ENCODE data around the gene ABCC3.

DNA sequence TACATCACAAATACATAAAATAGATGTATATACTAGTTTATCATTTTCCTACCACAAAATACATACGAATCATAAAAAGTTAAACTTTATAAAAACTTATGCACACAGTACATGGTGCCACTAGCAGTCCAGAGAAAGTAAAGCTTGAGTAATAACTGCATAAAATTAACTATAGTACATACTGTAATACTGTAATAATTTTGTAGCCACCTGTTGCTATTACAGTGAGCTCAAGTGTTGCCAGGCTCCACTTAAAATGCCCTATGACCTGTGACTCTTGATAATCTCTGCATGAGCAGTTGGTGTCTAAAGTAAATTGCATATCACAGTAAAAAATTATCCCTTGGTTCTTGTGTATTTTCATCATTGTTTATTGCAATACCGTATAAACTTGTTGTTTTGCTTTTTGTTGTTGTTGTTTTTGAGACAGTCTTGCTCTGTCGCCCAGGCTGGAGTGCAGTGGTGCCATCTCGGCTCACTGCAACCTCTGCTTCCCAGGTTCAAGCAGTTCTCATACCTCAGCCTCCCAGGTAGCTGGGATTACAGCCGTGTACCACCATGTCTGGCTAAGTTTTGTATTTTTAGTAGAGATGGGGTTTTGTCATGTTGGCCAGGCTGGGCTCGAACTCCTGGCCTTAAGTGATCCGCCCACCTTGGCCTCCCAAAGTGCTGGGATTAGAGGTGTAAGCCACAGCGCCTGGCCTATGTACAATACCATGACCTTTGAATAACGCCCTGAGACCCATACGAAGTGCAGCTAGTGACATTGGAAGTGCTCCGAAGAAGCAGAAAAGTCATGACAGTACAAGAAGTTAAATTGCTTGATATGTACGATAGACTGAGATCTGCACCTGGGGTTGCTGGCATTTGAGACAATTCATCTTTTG, 91.3 kb downstream of the ABCC3 start:
- TF ChIP-seq, protein P1, sequence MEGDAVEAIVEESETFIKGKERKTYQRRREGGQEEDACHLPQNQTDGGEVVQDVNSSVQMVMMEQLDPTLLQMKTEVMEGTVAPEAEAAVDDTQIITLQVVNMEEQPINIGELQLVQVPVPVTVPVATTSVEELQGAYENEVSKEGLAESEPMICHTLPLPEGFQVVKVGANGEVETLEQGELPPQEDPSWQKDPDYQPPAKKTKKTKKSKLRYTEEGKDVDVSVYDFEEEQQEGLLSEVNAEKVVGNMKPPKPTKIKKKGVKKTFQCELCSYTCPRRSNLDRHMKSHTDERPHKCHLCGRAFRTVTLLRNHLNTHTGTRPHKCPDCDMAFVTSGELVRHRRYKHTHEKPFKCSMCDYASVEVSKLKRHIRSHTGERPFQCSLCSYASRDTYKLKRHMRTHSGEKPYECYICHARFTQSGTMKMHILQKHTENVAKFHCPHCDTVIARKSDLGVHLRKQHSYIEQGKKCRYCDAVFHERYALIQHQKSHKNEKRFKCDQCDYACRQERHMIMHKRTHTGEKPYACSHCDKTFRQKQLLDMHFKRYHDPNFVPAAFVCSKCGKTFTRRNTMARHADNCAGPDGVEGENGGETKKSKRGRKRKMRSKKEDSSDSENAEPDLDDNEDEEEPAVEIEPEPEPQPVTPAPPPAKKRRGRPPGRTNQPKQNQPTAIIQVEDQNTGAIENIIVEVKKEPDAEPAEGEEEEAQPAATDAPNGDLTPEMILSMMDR (IDR thresholded peaks at IDR 0.05), result no peak
- no peak for TF ChIP-seq POLR2A (IDR thresholded peaks at IDR 0.05)
- TF ChIP-seq POLR2AphosphoS5 (IDR thresholded peaks at IDR 0.05), result no peak

All from stomach (tissue), 4 donors.